ENCODE measurements around the gene CABLES2.

GRCh38 chr20:62348604-62349003, 58.5 kb downstream of the CABLES2 start:
- TF ChIP-seq, protein P1, sequence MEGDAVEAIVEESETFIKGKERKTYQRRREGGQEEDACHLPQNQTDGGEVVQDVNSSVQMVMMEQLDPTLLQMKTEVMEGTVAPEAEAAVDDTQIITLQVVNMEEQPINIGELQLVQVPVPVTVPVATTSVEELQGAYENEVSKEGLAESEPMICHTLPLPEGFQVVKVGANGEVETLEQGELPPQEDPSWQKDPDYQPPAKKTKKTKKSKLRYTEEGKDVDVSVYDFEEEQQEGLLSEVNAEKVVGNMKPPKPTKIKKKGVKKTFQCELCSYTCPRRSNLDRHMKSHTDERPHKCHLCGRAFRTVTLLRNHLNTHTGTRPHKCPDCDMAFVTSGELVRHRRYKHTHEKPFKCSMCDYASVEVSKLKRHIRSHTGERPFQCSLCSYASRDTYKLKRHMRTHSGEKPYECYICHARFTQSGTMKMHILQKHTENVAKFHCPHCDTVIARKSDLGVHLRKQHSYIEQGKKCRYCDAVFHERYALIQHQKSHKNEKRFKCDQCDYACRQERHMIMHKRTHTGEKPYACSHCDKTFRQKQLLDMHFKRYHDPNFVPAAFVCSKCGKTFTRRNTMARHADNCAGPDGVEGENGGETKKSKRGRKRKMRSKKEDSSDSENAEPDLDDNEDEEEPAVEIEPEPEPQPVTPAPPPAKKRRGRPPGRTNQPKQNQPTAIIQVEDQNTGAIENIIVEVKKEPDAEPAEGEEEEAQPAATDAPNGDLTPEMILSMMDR (conservative IDR thresholded peaks at IDR 0.05; ENCODE audit: low read depth, low read length), result no peak
- no peak for TF ChIP-seq EZH2phosphoT487 (IDR thresholded peaks at IDR 0.05; ENCODE audit: borderline replicate concordance, low read length)
- no peak for TF ChIP-seq EZH2 (IDR thresholded peaks at IDR 0.05; ENCODE audit: low read length, unreplicated experiment)

Measured in PC-3 (cell line).